Keratinocyte (primary cell): ENCODE data around the gene ASTN1. TPM values are rescaled to one million over a fixed set of nuclear protein-coding genes. Genes with fewer than 3 reads are reported as not detected.

Experiments used
- DNase-seq: peaks from one replicate; pipeline ENCODE4 v3.0.0-alpha.2; 2011; ENCODE audit warnings: low read depth, missing footprints, low spot score
- FAIRE-seq: peaks from 2 replicates; lab custom pipeline; 2011; peaks lifted over from hg19 to GRCh38; lab: Jason Lieb, UNC
- H2AFZ ChIP-seq: 2 replicates; pipeline ENCODE4 v1.6.0; 2012; ENCODE audit warnings: low read length, control low read depth, inconsistent platforms; ENCODE audit not compliant: control insufficient read depth
- H3K27ac ChIP-seq: 2 replicates; pipeline ENCODE4 v1.5.1; 2011; ENCODE audit warnings: low read length; ENCODE audit not compliant: control insufficient read depth, insufficient read depth
- H3K27me3 ChIP-seq: 3 replicates; pipeline ENCODE4 v1.6.0; 2011; ENCODE audit warnings: low read length; ENCODE audit not compliant: control insufficient read depth, insufficient read depth; ENCODE audit errors: extremely low read depth
- H3K36me3 ChIP-seq, 2 experiments: 2 replicates in 1 of 2; 3 replicates in 1 of 2; pipeline ENCODE4 v1.5.1; 2011; ENCODE audit warnings: low read length in 2 of 2, mild to moderate bottlenecking in 1 of 2; ENCODE audit not compliant: control insufficient read depth in 2 of 2, insufficient read depth in 2 of 2; ENCODE audit errors: extremely low read depth in 1 of 2
- H3K4me1 ChIP-seq: 3 replicates; pipeline ENCODE4 v1.5.1; 2011; ENCODE audit warnings: low read length; ENCODE audit not compliant: control insufficient read depth, insufficient read depth; ENCODE audit errors: extremely low read depth
- H3K4me2 ChIP-seq: 3 replicates; pipeline ENCODE4 v1.6.0; 2011; ENCODE audit warnings: low read depth, low read length; ENCODE audit not compliant: control insufficient read depth, insufficient read depth; ENCODE audit errors: extremely low read depth
- H3K4me3 ChIP-seq, 3 experiments: fragments of 200-600 bp in 1 of 3; sonication (generic) in 1 of 3; 2 replicates in 2 of 3; 3 replicates in 1 of 3; pipeline ENCODE4 v1.5.1; 2011 to 2016; ENCODE audit warnings: low read length in 3 of 3, mild to moderate bottlenecking in 3 of 3, control low read depth in 2 of 3, inconsistent platforms in 1 of 3, low read depth in 1 of 3, mixed read lengths in 1 of 3, mixed run types in 1 of 3, moderate library complexity in 1 of 3; ENCODE audit not compliant: control insufficient read depth in 2 of 3, insufficient read depth in 2 of 3; ENCODE audit errors: extremely low read depth in 1 of 3
- H3K79me2 ChIP-seq: 2 replicates; pipeline ENCODE4 v1.6.0; 2012; ENCODE audit warnings: low read length; ENCODE audit not compliant: control insufficient read depth, insufficient read depth
- H3K9ac ChIP-seq: 3 replicates; pipeline ENCODE4 v1.6.0; 2011; ENCODE audit warnings: low read length; ENCODE audit not compliant: control insufficient read depth, insufficient read depth; ENCODE audit errors: extremely low read depth
- H3K9me1 ChIP-seq: 3 replicates; pipeline ENCODE4 v1.6.0; 2011; ENCODE audit warnings: low read length; ENCODE audit not compliant: control insufficient read depth, insufficient read depth; ENCODE audit errors: extremely low read depth
- H3K9me3 ChIP-seq: 2 replicates; pipeline ENCODE4 v1.5.1; 2012; ENCODE audit warnings: low read depth, low read length; ENCODE audit not compliant: control insufficient read depth
- H4K20me1 ChIP-seq: 3 replicates; pipeline ENCODE4 v1.6.0; 2011; ENCODE audit warnings: low read length; ENCODE audit not compliant: control insufficient read depth, insufficient read depth; ENCODE audit errors: extremely low read depth
- CTCF ChIP-seq, 3 experiments: IDR thresholded peaks in 1 of 3; conservative IDR thresholded peaks in 1 of 3; optimal IDR thresholded peaks in 1 of 3; 2 replicates in 2 of 3; 3 replicates in 1 of 3; pipeline versions ENCODE3 to v1.5.1; 2011; ENCODE audit warnings: low read length in 3 of 3, mild to moderate bottlenecking in 3 of 3, moderate library complexity in 2 of 3, control low read depth in 1 of 3, inconsistent platforms in 1 of 3; ENCODE audit not compliant: insufficient read depth in 2 of 3; ENCODE audit errors: extremely low read depth in 1 of 3
- EZH2 ChIP-seq: IDR thresholded peaks from one replicate; pipeline ENCODE4 v1.6.1; 2012; ENCODE audit warnings: inconsistent platforms, mild to moderate bottlenecking, low read length, moderate library complexity
- dilution Hi-C: fragments of 300-500 bp; cut with MboI; formaldehyde crosslinking; loops from one replicate; pipeline ENCODE4 v1.7.0; 2020; ENCODE audit warnings: low sequenced_read_pairs; ENCODE audit not compliant: extremely low pct_ligation_motif_present
- polyA plus RNA-seq, 5 experiments: library from polyadenylated mRNA; depleted of rRNA in 3 of 5; stranded (reverse) in 3 of 5; stranded (forward) in 1 of 5; unstranded in 1 of 5; fragments of >200 nt; gene quantifications; 1 replicate in 1 of 5; 2 replicates in 3 of 5; 3 replicates in 1 of 5; pipeline versions ENCODE4 v1.2.1 to v1.2.3, GENCODE V29; 2011 to 2012; ENCODE audit warnings: missing spikeins in 2 of 5, low read depth in 1 of 5, low replicate concordance in 1 of 5

ASTN1 gene
- polyA plus RNA-seq, 1 donor (not counting 4 experiments of a cell fraction or from before 2014, with no cell fraction given), result 0.08 TPM

GRCh38 chr1:177014325-177014724 lies 150.2 kb downstream of the ASTN1 start:
- DNase-seq (no peak), FAIRE-seq (peak; percentile 49)
- Histone ChIP-seq H4K20me1 (no peaks in the 10 kb centered on the region), H3K79me2 (no peaks in the 10 kb centered on the region), H3K4me2 (no peak overlapping the region), H2AFZ (no peak overlapping the region), H3K4me3 (no peak overlapping the region), H3K9me1 (no peaks in the 10 kb centered on the region), H3K9ac (no peak overlapping the region), H3K27ac (no peak overlapping the region), H3K9me3 (no peaks in the 10 kb centered on the region), H3K36me3 (no peaks in the 10 kb centered on the region), H3K27me3 (peaks cover 4% of the 10 kb centered on the region), H3K4me1 (no peaks in the 10 kb centered on the region)
- dilution Hi-C loops, result no loop called here
- TF ChIP-seq CTCF (optimal IDR thresholded peaks at IDR 0.05 in 1 of 3, IDR thresholded peaks at IDR 0.05 in 1 of 3, conservative IDR thresholded peaks at IDR 0.05 in 1 of 3; ENCODE audit: extremely low read depth in 1 of 3, insufficient read depth in 2 of 3, low read length in 3 of 3) (no peak), EZH2 (no peak)

- no peak for FAIRE-seq
- no peaks in the 10 kb centered on the region for H4K20me1 ChIP-seq
- no peaks in the 10 kb centered on the region for H3K4me1 ChIP-seq
- no peaks in the 10 kb centered on the region for H3K9me3 ChIP-seq
- DNase-seq, result no peak
- dilution Hi-C loops, result no loop called here
- H3K4me3 ChIP-seq, result no peak overlapping the region
- H3K9ac ChIP-seq, result no peak overlapping the region
- H3K79me2 ChIP-seq, result no peaks in the 10 kb centered on the region
- H3K27ac ChIP-seq, result no peak overlapping the region
- no peak overlapping the region for H2AFZ ChIP-seq
- no peak overlapping the region for H3K4me2 ChIP-seq
- no peaks in the 10 kb centered on the region for H3K27me3 ChIP-seq
- no peaks in the 10 kb centered on the region for H3K9me1 ChIP-seq
- no peaks in the 10 kb centered on the region for H3K36me3 ChIP-seq
- TF ChIP-seq EZH2 (no peak), CTCF (optimal IDR thresholded peaks at IDR 0.05 in 1 of 3, IDR thresholded peaks at IDR 0.05 in 1 of 3, conservative IDR thresholded peaks at IDR 0.05 in 1 of 3; ENCODE audit: extremely low read depth in 1 of 3, insufficient read depth in 2 of 3, low read length in 3 of 3) (no peak)
Measured at GRCh38 chr1:177012342-177012925, 152.1 kb downstream of the ASTN1 start.
